NCI-H2171 treated with DMSO at 0.1 percent for 48 hours (cell line): ENCODE data around the gene AQP2.
A peak's percentile ranks its signal among the peaks of the same experiment; 100 is the strongest.
"Not testable (repeated sequence)": the region's sequence is repeated elsewhere in the genome, so short reads cannot be mapped to it uniquely, and the experiment has no call there.

Experiments
- DNase-seq: peaks from one replicate; lab custom pipeline; 2025; lab: John Stamatoyannopoulos, UW

AQP2 gene

DNA sequence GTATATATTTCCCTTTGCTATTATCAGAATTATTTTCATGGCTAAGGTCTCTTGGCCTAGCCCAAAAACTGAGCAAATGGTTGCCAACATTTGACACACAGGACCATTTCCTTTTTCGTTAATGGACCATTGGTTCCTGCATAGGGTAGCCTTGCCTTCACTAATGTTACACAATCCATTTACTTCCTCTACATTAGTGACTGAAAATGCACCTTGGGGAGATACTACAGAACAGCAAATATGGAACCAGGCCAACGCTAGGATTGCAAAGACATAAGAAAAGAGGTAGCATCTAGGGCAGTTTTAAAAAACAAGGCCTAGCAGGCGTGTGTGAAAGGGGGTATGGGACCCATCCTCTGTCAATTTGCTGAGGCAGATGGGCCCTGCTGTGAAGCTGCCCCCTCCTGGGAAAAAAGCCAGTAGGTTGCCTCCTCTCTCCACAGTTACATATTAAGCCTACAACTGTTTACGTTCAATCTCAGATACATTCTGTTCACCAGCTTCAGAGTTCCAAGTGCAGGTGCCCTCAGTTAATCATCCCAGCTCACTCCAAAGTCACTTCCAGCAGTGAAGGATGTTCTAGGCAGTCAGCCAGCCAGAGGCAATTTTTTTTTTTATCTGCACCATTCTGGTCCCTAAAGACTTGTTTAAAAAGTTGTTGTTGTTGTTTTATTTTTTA is 37.2 kb downstream of the AQP2 start:
- DNase-seq, result peak; percentile 95

DNA sequence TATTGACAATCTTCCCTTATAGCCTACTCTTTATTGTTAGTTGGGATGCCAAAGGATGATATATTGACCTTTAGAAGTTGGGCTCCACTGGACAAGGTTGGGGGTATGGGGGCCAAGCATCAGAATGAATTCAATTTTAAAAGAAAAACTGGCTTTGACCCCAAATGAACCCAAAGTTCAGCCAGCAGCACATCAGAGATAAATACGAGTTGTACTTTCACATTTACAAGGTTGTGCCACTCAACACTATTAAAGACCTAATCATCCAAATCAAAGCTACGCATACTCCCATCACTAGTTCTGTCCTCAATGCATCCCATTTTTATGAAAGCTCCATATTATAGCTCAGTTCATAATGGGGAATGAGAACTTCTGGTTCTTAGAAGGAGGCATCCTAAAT is 38.9 kb downstream of the AQP2 start:
- not testable (repeated sequence) for DNase-seq

DNA sequence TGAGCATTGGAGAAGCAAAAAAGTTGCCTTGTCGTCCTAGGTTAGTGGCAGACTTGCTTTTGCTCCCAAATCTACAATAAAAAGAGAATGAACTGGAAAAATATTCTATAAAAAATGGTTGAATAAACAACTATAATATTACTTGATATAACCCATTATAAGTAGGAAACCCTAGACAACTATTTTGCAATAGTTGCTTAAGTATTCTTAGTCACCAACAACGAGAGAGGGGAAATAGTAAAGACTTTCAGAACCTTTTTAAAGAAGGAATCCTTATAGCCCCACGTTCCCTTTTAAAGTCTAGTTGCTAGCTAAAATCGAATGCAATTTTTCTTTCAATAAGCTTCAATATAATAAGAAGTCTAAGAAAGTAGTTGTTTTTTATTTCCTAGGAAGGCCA is 39.7 kb downstream of the AQP2 start:
- DNase-seq, result no peak

DNA sequence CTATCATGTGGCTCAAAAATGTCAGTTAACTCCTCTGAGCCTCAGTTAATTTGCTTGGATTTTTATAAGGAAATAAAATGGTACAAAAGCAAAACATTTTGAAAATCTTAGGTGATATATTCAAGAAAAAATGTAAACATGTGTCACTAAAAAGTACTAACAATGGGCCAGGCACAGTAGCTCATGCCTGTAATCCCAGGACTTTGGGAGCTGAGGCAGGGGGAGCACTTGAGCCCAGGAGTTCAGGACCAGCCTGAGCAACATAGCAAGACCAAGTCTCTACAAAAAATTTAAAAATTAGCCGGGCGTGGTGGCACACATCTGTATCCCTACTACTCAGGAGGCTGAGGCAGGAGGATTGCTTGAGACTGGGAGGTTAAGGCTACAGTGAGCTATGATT is 47.9 kb downstream of the AQP2 start:
- no peak for DNase-seq

DNA sequence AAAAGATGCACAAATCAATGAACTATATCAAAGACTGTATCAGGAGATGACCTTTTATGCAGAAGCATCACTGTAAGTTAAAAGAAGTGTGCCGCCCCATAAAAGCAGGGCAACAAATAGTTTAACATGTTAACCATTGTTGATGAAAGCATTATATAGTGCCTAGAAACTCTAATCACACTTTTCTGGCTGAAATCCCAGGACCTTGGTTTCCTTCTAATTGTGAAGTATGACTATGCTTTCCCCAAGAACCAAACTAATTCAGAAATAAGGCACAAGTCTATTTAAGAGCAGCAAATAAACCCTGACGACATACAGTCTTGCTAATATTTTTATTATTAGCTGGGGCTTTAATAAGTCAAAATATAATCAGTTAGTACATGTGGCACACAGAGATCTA is 53.1 kb downstream of the AQP2 start:
- DNase-seq, result no peak

DNA sequence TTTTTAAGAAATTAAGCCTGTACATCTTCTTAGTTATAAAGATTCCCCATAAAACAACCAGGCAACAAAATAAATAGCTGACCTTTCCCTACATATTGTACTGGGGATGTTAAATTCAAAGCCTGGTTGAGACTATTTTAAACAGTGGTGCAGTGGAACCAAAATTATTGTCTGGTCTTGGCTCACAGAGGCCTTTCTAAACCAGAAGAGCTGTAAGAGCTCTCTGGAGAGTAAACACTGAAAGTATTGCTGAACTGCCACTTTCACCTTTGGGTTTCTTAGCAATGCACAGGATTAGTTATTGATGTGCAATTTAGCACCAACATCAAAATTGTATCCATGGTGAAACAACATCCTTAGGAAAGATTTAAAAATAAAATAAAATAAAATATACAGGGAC is 54.2 kb downstream of the AQP2 start:
- DNase-seq, result no peak

DNA sequence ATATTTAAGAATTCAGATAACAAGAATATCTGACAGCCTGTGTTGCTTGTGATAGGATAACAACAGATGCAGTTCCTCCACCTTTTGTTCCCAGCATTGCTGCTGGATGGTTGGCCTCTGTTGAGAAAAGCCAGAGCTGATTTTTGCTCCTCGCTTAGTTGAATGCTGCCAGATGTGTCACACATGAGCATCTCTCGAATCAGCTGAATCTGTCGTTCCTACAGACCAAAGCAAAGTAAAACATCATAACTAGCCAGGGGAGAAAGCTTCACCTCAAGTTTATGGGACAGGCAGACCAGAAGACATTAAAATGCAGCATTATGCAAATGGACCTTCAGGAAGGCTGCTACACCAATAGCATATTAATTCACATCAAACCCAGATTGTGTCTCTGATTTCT is 54.6 kb downstream of the AQP2 start:
- DNase-seq, result no peak

DNA sequence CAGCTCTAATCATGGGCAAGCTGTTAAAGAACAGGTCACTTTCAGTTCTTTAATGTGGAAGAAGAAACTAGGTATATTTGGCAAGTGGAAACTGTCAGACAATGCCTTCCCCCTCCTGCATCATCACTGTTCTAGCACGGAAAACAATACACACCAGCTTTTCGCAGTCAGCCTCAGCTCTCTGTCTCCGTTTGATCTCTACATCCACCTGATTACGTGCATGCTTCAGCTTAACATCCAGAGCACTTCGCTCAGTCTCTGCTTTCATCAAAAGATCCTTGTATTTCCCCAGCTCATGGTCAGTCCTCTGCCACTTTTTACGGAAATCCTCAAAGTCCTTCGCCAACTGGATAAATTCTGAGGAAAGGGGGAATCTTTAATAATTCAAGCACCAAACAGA is 55.7 kb downstream of the AQP2 start:
- DNase-seq, result no peak

DNA sequence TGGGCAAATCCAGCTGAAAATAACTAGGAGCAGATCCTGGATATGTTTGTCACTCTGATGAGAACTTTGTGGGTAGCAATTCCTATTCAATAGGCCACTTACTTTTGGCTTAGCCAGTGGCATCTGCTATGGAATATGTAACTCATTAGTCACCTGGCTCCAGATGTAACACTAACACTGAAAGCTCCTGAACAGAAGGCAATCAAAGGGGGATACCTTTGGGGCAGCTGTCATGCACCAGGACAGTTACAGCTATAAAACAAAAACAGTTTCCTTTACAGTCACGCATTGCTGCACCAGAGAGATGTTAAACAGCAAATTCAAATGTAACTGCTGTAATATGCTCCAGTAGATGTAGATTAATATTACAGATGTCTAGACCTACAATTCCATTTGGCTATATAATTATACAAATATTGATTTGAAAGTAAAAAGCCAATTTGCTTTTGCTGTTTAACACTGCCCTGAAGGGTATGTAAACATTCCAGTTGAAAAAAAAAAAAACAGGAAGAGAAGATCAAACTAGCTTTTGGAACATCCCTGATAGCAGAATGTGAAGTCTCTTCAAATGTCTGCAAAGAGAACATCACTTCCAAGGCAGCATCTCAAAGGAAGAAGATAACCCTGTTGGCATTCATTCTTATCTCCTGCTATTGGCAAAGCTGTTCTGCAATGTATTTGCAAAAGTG is 56.4 kb downstream of the AQP2 start:
- DNase-seq, result peak; percentile 97
